GM10248 (cell line): ENCODE results near the gene DYNC1LI1.

Experiments
- CTCF ChIA-PET: fragments of 300-600 bp; sonication (Branson Sonifier 250); formaldehyde crosslinking; extraction: SDS; loops from one replicate; lab custom pipeline; 2021; ENCODE audit warnings: antibody characterized with exemption; lab: Yijun Ruan, JAX
- POLR2A ChIA-PET: fragments of 350-650 bp; sonication (Branson Sonifier 250); formaldehyde crosslinking; extraction: SDS; loops from one replicate; lab custom pipeline; 2020; ENCODE audit warnings: antibody characterized with exemption; lab: Yijun Ruan, JAX
- DNase-seq: peaks from one replicate; pipeline ENCODE4 v3.0.0; 2012; ENCODE audit errors: extremely low spot score
- TF ChIP-seq, protein P1 (sequence below): IDR thresholded peaks from 2 replicates; pipeline ENCODE4 v1.5.1; 2012; ENCODE audit warnings: mild to moderate bottlenecking, low read depth; ENCODE audit errors: extremely low read depth, missing control alignments, control extremely low read depth

Gene DYNC1LI1

DNA sequence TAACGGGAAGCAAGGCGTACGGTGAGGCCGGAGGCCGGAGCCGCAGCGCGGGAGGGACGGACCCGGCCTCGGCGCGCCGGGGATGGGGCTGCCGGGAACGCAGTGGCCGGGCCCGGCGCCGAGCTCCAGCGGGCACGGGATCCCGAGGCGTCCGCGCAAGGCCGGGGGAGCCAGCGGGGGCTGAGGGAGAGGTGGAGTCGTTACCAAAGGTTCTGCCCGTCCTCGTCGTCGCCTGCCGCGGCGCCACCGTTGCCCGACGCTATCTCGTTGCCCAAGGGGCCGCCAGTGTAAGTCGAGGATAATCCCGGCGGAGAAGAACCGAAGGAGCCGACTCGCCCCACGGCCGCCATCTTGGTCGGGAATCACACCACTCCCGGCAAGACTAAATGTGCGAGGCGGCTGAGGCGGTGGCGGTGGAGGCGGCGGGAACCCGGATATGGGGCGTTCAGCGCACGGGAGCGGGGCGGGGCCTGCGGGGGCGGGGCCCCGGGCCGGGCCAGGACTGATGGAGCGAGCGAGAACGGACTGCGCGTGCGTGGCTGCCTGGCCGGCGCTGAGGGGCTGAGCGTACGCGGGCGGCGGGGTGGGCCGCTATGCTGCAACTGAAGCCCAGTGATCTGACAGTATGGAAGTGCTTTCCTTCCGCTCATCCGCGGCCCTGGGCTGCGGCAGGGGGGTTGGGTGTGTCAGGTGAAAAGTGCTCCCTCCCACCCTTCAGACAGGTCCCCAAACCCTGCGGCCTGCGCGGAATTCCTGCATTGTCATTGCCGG, at the start of gene DYNC1LI1:
Gene DYNC1LI1, minus strand, starts transcription at position 438 of the 771 bp plus-strand sequence. Its CDS starts 88 bp downstream, at position 350.
- CTCF ChIA-PET = interaction anchor here (1.1 to 2.5 kb wide), 4 partner anchors 8 to 115 kb away, joined by 4 to 7 read pairs (median 4); partner anchors contain the start of gene CNOT10
- peak; percentile 97 for DNase-seq
- POLR2A ChIA-PET = interaction anchor here (0.6 kb wide), 1 partner anchor 68 kb away, joined by 3 read pairs; the partner anchor contains the start of gene CMTM6
- TF ChIP-seq, protein P1, sequence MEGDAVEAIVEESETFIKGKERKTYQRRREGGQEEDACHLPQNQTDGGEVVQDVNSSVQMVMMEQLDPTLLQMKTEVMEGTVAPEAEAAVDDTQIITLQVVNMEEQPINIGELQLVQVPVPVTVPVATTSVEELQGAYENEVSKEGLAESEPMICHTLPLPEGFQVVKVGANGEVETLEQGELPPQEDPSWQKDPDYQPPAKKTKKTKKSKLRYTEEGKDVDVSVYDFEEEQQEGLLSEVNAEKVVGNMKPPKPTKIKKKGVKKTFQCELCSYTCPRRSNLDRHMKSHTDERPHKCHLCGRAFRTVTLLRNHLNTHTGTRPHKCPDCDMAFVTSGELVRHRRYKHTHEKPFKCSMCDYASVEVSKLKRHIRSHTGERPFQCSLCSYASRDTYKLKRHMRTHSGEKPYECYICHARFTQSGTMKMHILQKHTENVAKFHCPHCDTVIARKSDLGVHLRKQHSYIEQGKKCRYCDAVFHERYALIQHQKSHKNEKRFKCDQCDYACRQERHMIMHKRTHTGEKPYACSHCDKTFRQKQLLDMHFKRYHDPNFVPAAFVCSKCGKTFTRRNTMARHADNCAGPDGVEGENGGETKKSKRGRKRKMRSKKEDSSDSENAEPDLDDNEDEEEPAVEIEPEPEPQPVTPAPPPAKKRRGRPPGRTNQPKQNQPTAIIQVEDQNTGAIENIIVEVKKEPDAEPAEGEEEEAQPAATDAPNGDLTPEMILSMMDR = no peak

GRCh38 chr3:32619395-32619794, 48.7 kb upstream of the DYNC1LI1 start:
- ChIA-PET CTCF (no interaction called here), POLR2A (no interaction called here)
- TF ChIP-seq, protein P1 = no peak
- DNase-seq = no peak

GRCh38 chr3:32616267-32616962, 45.8 kb upstream of the DYNC1LI1 start:
- no peak for DNase-seq
- POLR2A ChIA-PET = no interaction called here
- CTCF ChIA-PET = no interaction called here
- TF ChIP-seq, protein P1 = no peak

GRCh38 chr3:32614956-32615355, 44.3 kb upstream of the DYNC1LI1 start:
- ChIA-PET POLR2A (no interaction called here), CTCF (no interaction called here)
- no peak for DNase-seq
- TF ChIP-seq, protein P1 = no peak

- POLR2A ChIA-PET = no interaction called here
- TF ChIP-seq, protein P1 = no peak
- DNase-seq = no peak
- CTCF ChIA-PET = no interaction called here
These were observed 42.5 kb upstream of the DYNC1LI1 start for GRCh38 chr3:32613183-32613582.

- ChIA-PET CTCF (no interaction called here), POLR2A (no interaction called here)
- no peak for DNase-seq
- TF ChIP-seq, protein P1 = no peak
These were observed 41.9 kb upstream of the DYNC1LI1 start for GRCh38 chr3:32612547-32612946.
